ENCODE data around the gene C1QA.

Gene C1QA

DNA sequence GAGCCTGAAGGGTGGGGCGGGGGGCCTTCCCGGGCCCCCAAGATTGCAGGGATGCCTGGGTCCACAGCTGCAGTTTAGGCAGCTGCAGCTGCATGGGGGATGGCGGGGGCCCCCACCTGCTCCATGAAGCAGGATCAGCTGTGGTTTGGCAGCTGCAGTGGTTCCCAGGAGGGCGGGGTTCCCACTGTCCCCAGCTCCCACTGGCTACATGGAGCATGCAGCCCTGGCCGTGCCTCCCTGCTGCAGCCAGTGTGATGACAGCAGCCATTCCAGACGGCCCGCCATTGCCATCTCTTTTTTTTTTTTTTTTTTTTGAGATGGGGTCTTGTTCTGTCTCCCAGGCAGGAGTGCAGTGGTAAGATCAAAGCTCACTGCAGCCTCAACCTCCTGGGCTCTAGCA is 992 bp upstream of the C1QA start:
- no peak overlapping the region for H3K27ac ChIP-seq
- TF ChIP-seq, protein P1, sequence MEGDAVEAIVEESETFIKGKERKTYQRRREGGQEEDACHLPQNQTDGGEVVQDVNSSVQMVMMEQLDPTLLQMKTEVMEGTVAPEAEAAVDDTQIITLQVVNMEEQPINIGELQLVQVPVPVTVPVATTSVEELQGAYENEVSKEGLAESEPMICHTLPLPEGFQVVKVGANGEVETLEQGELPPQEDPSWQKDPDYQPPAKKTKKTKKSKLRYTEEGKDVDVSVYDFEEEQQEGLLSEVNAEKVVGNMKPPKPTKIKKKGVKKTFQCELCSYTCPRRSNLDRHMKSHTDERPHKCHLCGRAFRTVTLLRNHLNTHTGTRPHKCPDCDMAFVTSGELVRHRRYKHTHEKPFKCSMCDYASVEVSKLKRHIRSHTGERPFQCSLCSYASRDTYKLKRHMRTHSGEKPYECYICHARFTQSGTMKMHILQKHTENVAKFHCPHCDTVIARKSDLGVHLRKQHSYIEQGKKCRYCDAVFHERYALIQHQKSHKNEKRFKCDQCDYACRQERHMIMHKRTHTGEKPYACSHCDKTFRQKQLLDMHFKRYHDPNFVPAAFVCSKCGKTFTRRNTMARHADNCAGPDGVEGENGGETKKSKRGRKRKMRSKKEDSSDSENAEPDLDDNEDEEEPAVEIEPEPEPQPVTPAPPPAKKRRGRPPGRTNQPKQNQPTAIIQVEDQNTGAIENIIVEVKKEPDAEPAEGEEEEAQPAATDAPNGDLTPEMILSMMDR (conservative IDR thresholded peaks at IDR 0.05) = no peak
- TF ChIP-seq ZFX (IDR thresholded peaks at IDR 0.05) = no peak

DNA sequence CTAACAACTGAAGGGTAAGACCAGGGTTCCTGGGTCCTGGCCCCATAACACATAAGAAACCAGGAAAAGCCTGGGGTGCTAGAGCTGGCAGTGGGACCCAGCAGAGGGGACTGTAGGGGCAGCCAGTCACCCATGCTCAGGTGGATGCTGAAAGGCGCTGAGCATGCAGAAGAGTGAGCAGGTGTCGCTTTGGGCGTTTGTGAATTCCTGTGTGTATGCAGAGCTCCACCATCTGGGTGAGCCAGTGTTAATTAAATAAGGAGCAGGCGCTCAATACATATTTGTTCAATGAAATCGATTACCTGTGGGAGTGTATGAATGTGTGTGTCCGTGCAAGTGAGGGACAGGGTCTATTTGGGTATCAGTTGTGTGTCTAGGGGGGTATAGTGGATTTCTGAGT is 499 bp downstream of the C1QA start:
- no peak overlapping the region for H3K27ac ChIP-seq
- TF ChIP-seq, protein P1 (conservative IDR thresholded peaks at IDR 0.05) = no peak
- TF ChIP-seq ZFX (IDR thresholded peaks at IDR 0.05) = no peak

DNA sequence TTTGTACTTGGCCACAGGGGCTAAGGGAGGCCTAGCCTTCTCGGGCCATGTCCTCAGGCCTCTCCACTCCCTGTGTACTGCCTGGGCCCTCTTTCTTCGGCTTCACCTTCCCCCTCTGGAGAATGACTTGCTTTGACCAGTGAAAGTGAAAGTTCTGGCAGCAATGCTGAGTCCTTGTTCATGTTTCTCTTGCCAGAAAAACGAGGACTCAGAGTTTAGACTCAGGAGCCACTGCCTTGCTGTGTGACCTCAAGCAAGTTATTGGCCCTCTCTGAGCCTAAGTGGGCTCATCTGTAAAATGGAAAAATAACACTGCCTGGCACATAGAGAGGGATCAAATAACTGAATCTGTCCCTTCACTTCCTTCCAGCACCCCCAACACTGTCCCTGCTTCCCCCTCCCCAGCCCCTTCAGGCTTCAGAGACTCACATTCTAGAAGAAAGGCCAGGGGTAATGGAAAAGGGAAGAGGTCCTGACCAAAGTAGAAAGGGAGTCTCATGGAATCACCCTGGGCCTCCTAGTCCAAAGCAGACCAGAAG is 1.5 kb downstream of the C1QA start:
- no peak overlapping the region for H3K27ac ChIP-seq

DNA sequence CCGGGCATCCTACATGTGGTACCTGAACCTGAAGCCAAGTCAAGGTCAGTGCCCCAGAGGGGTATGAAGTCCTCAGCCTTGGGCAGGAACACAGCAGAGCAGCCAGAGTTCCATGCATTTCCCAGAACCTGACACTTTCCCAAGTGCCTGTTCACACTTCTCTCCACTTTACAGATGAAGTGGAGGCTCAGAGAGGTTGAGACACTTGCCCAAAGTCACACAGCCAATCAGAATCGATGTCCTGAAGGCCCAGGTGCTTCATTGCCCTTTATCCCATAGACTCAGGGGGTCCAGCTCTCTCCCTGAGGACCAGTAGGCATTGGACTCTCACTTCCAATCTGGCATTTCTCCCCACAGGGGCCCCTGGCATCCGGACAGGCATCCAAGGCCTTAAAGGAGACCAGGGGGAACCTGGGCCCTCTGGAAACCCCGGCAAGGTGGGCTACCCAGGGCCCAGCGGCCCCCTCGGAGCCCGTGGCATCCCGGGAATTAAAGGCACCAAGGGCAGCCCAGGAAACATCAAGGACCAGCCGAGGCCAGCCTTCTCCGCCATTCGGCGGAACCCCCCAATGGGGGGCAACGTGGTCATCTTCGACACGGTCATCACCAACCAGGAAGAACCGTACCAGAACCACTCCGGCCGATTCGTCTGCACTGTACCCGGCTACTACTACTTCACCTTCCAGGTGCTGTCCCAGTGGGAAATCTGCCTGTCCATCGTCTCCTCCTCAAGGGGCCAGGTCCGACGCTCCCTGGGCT is 2.2 kb downstream of the C1QA start:
- TF ChIP-seq ZFX (IDR thresholded peaks at IDR 0.05) = no peak
- no peak overlapping the region for H3K27ac ChIP-seq

More for the DNA sequence above, 1.5 kb downstream of the C1QA start:
- no peak for TF ChIP-seq ZFX (IDR thresholded peaks at IDR 0.05)
- TF ChIP-seq, protein P1 (conservative IDR thresholded peaks at IDR 0.05) = no peak

DNA sequence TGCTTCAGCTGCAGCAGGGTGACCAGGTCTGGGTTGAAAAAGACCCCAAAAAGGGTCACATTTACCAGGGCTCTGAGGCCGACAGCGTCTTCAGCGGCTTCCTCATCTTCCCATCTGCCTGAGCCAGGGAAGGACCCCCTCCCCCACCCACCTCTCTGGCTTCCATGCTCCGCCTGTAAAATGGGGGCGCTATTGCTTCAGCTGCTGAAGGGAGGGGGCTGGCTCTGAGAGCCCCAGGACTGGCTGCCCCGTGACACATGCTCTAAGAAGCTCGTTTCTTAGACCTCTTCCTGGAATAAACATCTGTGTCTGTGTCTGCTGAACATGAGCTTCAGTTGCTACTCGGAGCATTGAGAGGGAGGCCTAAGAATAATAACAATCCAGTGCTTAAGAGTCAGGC is 2.9 kb downstream of the C1QA start:
- TF ChIP-seq ZFX (IDR thresholded peaks at IDR 0.05) = no peak
- TF ChIP-seq, protein P1 (conservative IDR thresholded peaks at IDR 0.05) = no peak
- H3K27ac ChIP-seq = no peak overlapping the region

DNA sequence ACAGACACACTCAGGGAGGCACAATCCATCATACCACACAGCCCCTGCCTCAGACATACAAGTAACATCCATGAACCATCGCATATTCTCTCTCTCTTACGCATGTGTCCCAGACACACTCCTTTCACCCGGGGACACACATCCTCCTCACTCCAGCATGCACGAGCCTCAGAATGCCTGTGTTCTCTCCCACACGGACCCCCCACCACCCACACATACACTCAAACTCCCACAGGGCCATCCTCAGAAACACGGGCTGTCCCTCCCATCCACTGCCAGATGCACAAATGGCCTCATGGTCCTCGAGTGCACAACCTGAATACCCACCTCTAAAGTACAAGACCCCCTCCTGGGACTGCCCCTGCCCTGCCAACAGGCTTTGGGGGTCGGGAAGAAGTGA is 4.8 kb downstream of the C1QA start:
- no peak overlapping the region for H3K27ac ChIP-seq
- TF ChIP-seq, protein P1 (conservative IDR thresholded peaks at IDR 0.05) = no peak
- TF ChIP-seq ZFX (IDR thresholded peaks at IDR 0.05) = no peak

DNA sequence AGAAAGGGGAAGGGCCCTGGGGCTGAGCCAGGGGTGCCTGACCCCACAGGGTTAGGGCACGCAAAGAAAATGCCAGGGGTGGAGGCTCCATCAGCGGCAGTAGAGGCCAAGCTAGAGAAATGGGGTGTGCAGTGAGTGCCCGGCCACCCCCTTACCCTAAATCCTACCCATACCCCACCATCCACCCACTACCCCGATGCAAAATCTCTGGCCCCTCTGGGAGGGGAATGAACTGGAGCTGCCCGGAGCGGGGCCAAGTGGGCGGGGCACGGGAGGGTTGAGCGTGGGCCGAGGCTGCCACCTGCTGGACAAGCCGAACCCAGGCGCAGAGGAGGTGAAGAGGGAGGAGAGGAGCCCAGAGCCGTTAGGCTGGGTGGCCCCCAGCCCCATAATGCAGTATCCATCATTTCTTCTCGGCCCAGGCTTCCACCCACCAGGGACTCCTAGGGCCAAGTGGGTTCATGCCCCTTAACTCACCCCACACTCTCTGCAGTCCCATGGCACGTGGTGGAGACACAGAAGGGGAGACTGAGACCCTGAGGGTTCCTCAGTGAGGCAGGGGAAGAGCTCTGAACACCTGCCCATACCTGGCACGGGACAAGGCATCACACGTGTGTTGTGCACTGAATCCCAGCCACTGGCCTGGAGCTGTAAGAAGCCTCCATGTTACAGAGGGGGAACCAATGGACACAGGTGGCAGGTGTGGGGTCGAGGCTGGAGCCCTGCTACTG is 5.6 kb downstream of the C1QA start:
- no peak overlapping the region for H3K27ac ChIP-seq
- no peak for TF ChIP-seq ZFX (IDR thresholded peaks at IDR 0.05)
- TF ChIP-seq, protein P1 (conservative IDR thresholded peaks at IDR 0.05) = peak; percentile 83

Data from C4-2B (cell line).